Omental fat pad (tissue), 4 donors: ENCODE results near the gene CATSPERZ. TPM values are rescaled to one million over a fixed set of nuclear protein-coding genes. Genes with fewer than 3 reads are reported as not detected.

Experiments used
- ATAC-seq: fragments of 150-250 bp; one replicate; pipeline ENCODE4 v1.9.1; 2016; ENCODE audit warnings: mild to moderate bottlenecking, moderate library complexity; ENCODE audit not compliant: low FRiP score
- DNase-seq: peaks from one replicate; pipeline ENCODE4 v3.0.0-alpha.2; 2019; ENCODE audit warnings: low spot score
- CTCF ChIP-seq, 3 donors: fragments of 450-650 bp; IDR thresholded peaks; one replicate each; pipeline ENCODE4 v1.5.1; 2016 to 2017; ENCODE audit warnings: antibody characterized with exemption in 3 of 3, mild to moderate bottlenecking in 3 of 3, moderate library complexity in 2 of 3
- total RNA-seq, 4 donors: library from RNA; depleted of rRNA; stranded (reverse); fragments of >200 nt; gene quantifications; one replicate each; pipeline ENCODE4 v1.1.0, GENCODE V29; 2016

The CATSPERZ gene
- total RNA-seq, 4 donors from 2014 or later, result not detected

GRCh38 chr11:64281957-64282770 is 18.0 kb upstream of the CATSPERZ start:
- TF ChIP-seq CTCF (IDR thresholded peaks at IDR 0.05), result no peak
- ATAC-seq, result no peak
- no peak for DNase-seq

- no peak for TF ChIP-seq CTCF (IDR thresholded peaks at IDR 0.05)
- no peak for ATAC-seq
- no peak for DNase-seq
Measured at GRCh38 chr11:64283092-64283491, 17.1 kb upstream of the CATSPERZ start.

GRCh38 chr11:64284048-64284961 is 15.9 kb upstream of the CATSPERZ start, which contains the start of gene BAD:
TSS of gene BAD (minus strand) at chr11:64284665. CDS start at chr11:64284368, 297 bp downstream.
- DNase-seq, result peak; percentile 84
- no peak for TF ChIP-seq CTCF (IDR thresholded peaks at IDR 0.05)
- peak; percentile 90 for ATAC-seq

GRCh38 chr11:64284962-64285884 is 14.9 kb upstream of the CATSPERZ start, which contains the start of gene GPR137:
TSS of gene GPR137 (plus strand) at chr11:64285848. CDS start at chr11:64286525, 677 bp downstream.
- TF ChIP-seq CTCF (IDR thresholded peaks at IDR 0.05), result no peak
- peak; percentile 67 for ATAC-seq
- DNase-seq, result peak; percentile 68

GRCh38 chr11:64285885-64286800 is 14.0 kb upstream of the CATSPERZ start:
- no peak for TF ChIP-seq CTCF (IDR thresholded peaks at IDR 0.05)
- ATAC-seq, result peak; percentile 0
- no peak for DNase-seq
